ENCODE measurements around the gene TPO. TPM values are rescaled to one million over a fixed set of nuclear protein-coding genes. Genes with fewer than 3 reads are reported as not detected.
A peak's percentile ranks its signal among the peaks of the same experiment; 100 is the strongest.

TPO gene
- total RNA-seq, 2 donors from 2014 or later = 0.80 to 0.94 TPM

DNA sequence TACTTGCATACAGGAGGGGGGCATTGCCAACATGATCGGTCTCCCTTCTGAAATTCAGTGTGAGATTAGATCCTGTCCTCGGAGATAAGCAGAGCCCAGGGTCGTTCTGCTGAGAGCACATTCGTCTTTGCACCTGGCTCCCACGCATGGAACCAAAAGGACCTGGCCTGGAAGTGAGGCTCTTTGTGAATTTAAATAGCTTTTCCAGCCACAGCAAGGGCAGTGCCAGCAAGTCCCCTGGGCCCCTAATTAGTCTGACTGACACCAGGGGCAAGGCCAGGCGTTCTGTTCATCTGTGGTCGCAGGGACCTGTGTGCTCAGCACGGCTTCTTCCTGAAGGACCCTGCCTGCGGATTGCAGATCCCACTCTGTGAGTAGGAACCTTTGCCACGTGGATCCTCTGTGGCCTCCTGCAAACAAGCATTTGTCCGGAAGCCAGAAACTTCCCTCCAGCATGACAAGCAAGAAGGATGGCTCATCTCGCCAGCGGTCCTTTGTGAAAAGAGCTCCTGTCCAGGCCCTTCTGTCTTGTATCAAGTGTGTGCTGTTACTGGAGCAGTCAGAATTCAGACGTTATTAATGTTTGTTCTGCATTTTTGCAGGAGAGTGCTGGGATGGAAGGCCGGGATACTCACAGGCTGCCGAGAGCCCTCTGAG, 128.7 kb downstream of the TPO start:
- Histone ChIP-seq H3K4me1 (no peaks in the 10 kb centered on the region), H3K9ac (ENCODE audit: low read depth in 2 of 2, low read length in 2 of 2) (no peak overlapping the region), H3K36me3 (no peaks in the 10 kb centered on the region), H3K27ac (no peak overlapping the region), H3K27me3 (no peaks in the 10 kb centered on the region), H3K4me3 (no peak overlapping the region), H3K9me3 (no peaks in the 10 kb centered on the region)
- intact Hi-C loops (cut with DNase I) = loop anchor here (5.0 to 10.0 kb wide), 2 partner anchors 587 to 830 kb away; partner anchors contain the start of gene SNTG2
- DNase-seq = no peak
- TF ChIP-seq, protein P1, sequence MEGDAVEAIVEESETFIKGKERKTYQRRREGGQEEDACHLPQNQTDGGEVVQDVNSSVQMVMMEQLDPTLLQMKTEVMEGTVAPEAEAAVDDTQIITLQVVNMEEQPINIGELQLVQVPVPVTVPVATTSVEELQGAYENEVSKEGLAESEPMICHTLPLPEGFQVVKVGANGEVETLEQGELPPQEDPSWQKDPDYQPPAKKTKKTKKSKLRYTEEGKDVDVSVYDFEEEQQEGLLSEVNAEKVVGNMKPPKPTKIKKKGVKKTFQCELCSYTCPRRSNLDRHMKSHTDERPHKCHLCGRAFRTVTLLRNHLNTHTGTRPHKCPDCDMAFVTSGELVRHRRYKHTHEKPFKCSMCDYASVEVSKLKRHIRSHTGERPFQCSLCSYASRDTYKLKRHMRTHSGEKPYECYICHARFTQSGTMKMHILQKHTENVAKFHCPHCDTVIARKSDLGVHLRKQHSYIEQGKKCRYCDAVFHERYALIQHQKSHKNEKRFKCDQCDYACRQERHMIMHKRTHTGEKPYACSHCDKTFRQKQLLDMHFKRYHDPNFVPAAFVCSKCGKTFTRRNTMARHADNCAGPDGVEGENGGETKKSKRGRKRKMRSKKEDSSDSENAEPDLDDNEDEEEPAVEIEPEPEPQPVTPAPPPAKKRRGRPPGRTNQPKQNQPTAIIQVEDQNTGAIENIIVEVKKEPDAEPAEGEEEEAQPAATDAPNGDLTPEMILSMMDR (IDR thresholded peaks at IDR 0.05) = no peak

DNA sequence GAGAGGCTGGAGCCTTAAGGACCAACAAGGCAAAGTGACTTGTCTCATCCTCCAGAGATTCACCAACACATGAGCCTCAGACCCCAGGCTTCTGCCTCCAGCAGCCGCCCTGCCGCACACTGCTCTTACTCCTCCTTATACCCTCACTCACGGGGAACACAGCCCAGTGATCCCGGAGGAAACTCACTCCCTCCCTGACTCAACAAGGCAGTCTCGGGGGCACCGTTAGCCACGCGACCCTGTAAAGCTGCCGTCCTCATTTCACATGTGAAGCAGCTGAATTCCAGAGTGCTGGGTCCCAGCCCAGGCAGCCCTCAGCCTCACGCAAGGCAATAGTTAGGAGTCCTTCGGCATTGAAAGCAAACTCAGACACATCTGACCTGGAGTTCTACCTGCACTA, 129.7 kb downstream of the TPO start:
- Histone ChIP-seq H3K4me3 (no peak overlapping the region), H3K36me3 (no peaks in the 10 kb centered on the region), H3K9me3 (no peaks in the 10 kb centered on the region), H3K4me1 (no peaks in the 10 kb centered on the region), H3K27ac (no peak overlapping the region), H3K27me3 (no peaks in the 10 kb centered on the region), H3K9ac (ENCODE audit: low read depth in 2 of 2, low read length in 2 of 2) (no peak overlapping the region)
- intact Hi-C loops (cut with DNase I) = loop anchor here (5.0 to 10.0 kb wide), 2 partner anchors 588 to 831 kb away; partner anchors contain the start of gene SNTG2
- DNase-seq = no peak
- TF ChIP-seq, protein P1 (IDR thresholded peaks at IDR 0.05) = no peak

DNA sequence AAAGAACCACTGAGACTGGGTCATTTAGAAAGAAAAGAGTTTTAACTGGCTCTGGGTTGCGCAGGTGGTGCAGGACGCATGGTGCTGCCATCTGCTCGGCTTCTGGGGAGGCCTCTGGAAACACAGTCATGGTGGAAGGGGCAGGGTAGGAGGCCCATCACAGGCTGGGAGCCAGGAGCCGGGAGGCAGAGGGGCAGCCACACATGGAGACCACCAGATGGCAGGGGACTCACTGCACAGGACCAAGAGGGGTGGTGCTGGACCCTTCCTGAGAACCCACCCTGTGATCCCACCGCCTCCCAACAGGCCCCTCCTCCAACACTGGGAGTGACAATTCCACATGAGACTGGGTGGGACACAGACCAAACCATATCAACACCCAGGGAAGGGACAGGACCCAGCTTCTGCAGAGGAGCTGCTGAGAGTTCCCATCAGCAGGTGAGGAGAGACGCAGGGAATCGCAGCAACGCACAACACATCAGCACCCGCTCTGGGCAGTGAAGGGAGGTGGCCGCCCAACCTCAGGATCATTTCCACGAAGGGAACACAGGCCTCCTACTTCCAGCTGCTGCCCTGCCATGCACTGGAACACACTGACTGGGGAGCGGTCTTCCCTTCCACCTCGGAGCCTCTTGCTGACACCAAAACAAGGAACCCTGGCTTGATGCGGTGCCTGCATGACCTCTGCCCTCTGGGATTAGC, 130.7 kb downstream of the TPO start:
- no peaks in the 10 kb centered on the region for H3K36me3 ChIP-seq
- intact Hi-C loops (cut with DNase I) = loop anchor here (5.0 to 10.0 kb wide), 2 partner anchors 589 to 832 kb away; partner anchors contain the start of gene SNTG2
- TF ChIP-seq, protein P1 (IDR thresholded peaks at IDR 0.05) = no peak
- no peaks in the 10 kb centered on the region for H3K27me3 ChIP-seq
- H3K9ac ChIP-seq (ENCODE audit: low read depth in 2 of 2, low read length in 2 of 2) = no peak overlapping the region
- H3K4me3 ChIP-seq = no peak overlapping the region
- DNase-seq = no peak
- H3K27ac ChIP-seq = no peak overlapping the region
- no peaks in the 10 kb centered on the region for H3K9me3 ChIP-seq
- H3K4me1 ChIP-seq = no peaks in the 10 kb centered on the region

DNA sequence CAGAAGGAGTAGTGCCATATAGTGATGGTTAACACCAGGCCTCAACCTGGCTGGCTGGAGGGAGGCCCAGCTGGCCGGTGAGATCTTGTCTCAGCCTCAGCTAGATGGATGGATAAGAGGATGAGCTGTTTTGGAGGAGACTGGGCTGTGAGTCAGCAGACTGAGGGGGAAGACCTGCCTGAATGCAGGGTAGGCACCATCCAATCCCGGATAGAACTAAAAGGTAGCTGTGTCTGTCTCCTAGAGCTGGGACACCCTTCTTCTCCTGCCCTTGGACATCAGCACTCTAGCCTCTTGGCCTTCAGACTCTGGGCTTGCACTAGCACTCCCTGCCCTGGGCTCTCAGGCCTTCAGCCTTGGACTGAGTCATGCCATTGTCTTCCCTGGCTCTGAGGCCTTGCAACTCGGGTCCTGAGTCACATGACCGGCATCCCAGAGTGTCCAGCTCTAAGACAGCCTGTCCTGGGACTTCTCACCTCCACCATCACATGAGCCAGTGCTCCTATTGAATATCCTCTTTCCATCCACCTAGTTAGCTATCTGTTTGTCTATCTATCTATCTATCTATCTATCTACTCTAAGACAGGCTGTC, 131.3 kb downstream of the TPO start:
- intact Hi-C loops (cut with DNase I) = loop anchor here (5.0 to 10.0 kb wide), 2 partner anchors 590 to 832 kb away; partner anchors contain the start of gene SNTG2
- no peak for DNase-seq
- Histone ChIP-seq H3K27me3 (no peaks in the 10 kb centered on the region), H3K9ac (ENCODE audit: low read depth in 2 of 2, low read length in 2 of 2) (no peak overlapping the region), H3K4me3 (no peak overlapping the region), H3K4me1 (no peaks in the 10 kb centered on the region), H3K27ac (no peak overlapping the region), H3K9me3 (no peaks in the 10 kb centered on the region), H3K36me3 (no peaks in the 10 kb centered on the region)
- TF ChIP-seq, protein P1 (IDR thresholded peaks at IDR 0.05) = no peak

DNA sequence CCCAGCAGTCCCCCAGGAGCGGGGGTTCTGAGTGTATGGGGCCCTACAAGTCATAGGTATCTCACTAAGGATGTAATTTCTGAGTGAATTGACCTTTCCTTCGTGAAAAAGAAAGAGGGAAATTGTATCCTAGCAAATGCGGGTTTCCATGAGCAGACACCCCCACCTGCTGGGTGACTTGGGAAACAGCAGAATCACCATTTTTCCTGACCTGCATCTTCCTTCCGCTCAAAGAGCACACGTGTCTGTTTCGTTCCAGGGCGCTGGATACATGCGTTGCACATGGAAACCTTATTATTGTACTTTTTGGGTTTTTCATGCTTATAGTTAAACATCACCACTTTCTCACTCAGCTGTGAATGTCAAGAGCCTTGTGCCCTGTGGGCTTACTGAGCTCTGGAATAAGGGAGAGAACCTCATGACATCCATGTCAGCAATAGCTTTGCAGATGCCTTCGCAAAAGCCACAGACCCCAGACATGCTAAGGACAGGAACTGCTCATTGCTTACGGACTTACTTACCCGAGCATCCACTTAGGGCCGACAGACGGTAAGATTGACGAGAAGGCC, 132.8 kb downstream of the TPO start:
- H3K27ac ChIP-seq = no peak overlapping the region
- H3K9me3 ChIP-seq = no peaks in the 10 kb centered on the region
- H3K36me3 ChIP-seq = no peaks in the 10 kb centered on the region
- no peaks in the 10 kb centered on the region for H3K27me3 ChIP-seq
- H3K4me3 ChIP-seq = no peak overlapping the region
- TF ChIP-seq, protein P1 (IDR thresholded peaks at IDR 0.05) = peak; percentile 72
- no peaks in the 10 kb centered on the region for H3K4me1 ChIP-seq
- intact Hi-C loops (cut with DNase I) = loop anchor here (2.0 to 10.0 kb wide), 2 partner anchors 591 to 691 kb away; partner anchors contain the start of gene SNTG2
- H3K9ac ChIP-seq (ENCODE audit: low read depth in 2 of 2, low read length in 2 of 2) = no peak overlapping the region
- no peak for DNase-seq
